Measurements from ENCODE around the gene OAS3.
"Not testable (repeated sequence)": the region's sequence is repeated elsewhere in the genome, so short reads cannot be mapped to it uniquely, and the experiment has no call there.

The OAS3 gene

GRCh38 chr12:112924986-112925385 is 13.3 kb upstream of the OAS3 start:
- DNase-seq (ENCODE audit: low read depth): no peak

GRCh38 chr12:112926416-112927033 is 11.7 kb upstream of the OAS3 start:
- not testable (repeated sequence) for DNase-seq (ENCODE audit: low read depth)

- no peak for DNase-seq (ENCODE audit: low read depth)
Observed at GRCh38 chr12:112927475-112927874, 10.8 kb upstream of the OAS3 start.

GRCh38 chr12:112927925-112928324 is 10.3 kb upstream of the OAS3 start:
- no peak for DNase-seq (ENCODE audit: low read depth)

- no peak for DNase-seq (ENCODE audit: low read depth)
Observed at GRCh38 chr12:112928978-112929377, 9.3 kb upstream of the OAS3 start.

- DNase-seq (ENCODE audit: low read depth): no peak
Observed at GRCh38 chr12:112929715-112930114, 8.6 kb upstream of the OAS3 start.

GRCh38 chr12:112930350-112930749 is 7.9 kb upstream of the OAS3 start:
- no peak for DNase-seq (ENCODE audit: low read depth)

GRCh38 chr12:112932485-112933128 is 5.7 kb upstream of the OAS3 start:
- DNase-seq (ENCODE audit: low read depth): no peak

GRCh38 chr12:112933129-112933505 is 5.2 kb upstream of the OAS3 start:
- no peak for DNase-seq (ENCODE audit: low read depth)

GRCh38 chr12:112936264-112936663 is 2.0 kb upstream of the OAS3 start:
- no peak for DNase-seq (ENCODE audit: low read depth)

GRCh38 chr12:112936927-112937326 is 1.3 kb upstream of the OAS3 start:
- no peak for DNase-seq (ENCODE audit: low read depth)

- no peak for DNase-seq (ENCODE audit: low read depth)
Observed at GRCh38 chr12:112938751-112939150, 477 bp downstream of the OAS3 start.

GRCh38 chr12:112939761-112940381 is 1.6 kb downstream of the OAS3 start:
- DNase-seq (ENCODE audit: low read depth): no peak

GRCh38 chr12:112941528-112942335 is 3.5 kb downstream of the OAS3 start:
- DNase-seq (ENCODE audit: low read depth): no peak

- DNase-seq (ENCODE audit: low read depth): no peak
Observed at GRCh38 chr12:112942572-112942971, 4.3 kb downstream of the OAS3 start.

- no peak for DNase-seq (ENCODE audit: low read depth)
Observed at GRCh38 chr12:112944024-112944690, 5.9 kb downstream of the OAS3 start.

- DNase-seq (ENCODE audit: low read depth): no peak
Observed at GRCh38 chr12:112945515-112945914, 7.2 kb downstream of the OAS3 start.

- DNase-seq (ENCODE audit: low read depth): no peak
Observed at GRCh38 chr12:112946236-112947000, 8.1 kb downstream of the OAS3 start.

GRCh38 chr12:112947314-112947713 is 9.0 kb downstream of the OAS3 start:
- no peak for DNase-seq (ENCODE audit: low read depth)

GRCh38 chr12:112947761-112948160 is 9.5 kb downstream of the OAS3 start:
- DNase-seq (ENCODE audit: low read depth): no peak

GRCh38 chr12:112948806-112949205 is 10.5 kb downstream of the OAS3 start:
- DNase-seq (ENCODE audit: low read depth): no peak
